ENCODE measurements around the gene EIF3J.

Gene EIF3J

DNA sequence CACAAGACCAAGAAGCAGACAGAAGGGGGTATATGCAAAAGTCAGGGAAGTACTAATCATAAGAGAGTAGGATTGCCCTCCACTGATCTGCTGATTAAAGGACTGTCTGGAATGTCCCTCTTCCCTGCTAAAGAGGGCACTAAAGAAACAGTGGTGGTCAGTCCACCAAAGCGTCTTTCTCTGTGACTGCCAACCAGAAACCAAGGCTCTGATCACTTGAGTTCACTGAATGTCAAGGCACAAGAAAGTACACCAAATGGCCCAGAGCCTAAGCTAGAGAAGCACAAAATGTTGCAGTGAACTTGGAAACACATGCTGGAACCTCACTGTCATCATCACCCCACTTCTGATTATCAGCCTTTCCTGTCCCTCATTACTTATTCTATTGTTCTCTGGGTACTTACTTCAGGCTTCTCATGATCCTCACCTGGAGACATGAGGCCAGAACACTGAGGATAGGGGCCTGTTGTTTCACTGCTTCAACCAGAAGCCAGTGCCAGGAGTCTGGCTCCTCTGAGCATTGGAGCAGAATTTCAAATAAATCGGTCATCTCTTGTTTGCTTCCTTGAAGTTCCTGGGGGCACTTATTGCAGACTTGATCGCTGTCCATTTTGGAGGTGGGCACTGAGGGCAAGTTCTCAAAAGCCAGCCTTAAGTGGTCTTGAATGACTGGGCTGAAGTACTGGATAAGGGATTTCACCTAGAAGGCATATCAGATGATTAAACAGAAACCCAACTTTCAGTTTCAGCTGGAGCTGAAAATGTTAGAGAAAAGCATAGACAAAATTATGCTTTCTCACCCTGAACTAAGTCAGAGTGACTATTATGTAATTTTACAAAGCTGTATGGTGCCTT, 58.9 kb downstream of the EIF3J start:
- peak; percentile 8 for DNase-seq

- DNase-seq = no peak
Observed at GRCh38 chr15:44596511-44597010, 59.6 kb downstream of the EIF3J start.

GRCh38 chr15:44598066-44598465, 61.1 kb downstream of the EIF3J start:
- no peak for DNase-seq

- DNase-seq = no peak
Observed at GRCh38 chr15:44598892-44599291, 61.9 kb downstream of the EIF3J start.

DNA sequence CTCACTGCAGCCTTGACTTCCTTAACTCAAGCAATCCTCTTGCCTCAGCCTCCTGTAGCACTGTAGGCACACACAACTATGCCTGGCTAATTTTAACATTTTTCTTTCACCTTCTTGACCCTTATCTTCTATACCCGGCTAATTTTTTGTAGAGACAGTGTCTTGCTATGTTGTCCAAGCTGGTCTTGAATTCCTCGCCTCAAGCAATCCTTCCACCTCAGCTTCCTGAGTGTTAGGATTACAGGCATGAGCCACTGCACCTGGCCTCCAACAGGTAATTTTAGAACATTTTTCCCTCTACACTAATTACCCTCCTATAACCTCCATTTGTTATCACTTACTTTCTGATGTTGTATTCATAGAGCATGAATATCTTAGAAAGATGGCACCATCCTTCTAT, 66.2 kb downstream of the EIF3J start:
- no peak for DNase-seq

- no peak for DNase-seq
Observed at GRCh38 chr15:44606740-44607139, 69.8 kb downstream of the EIF3J start.

All from inflammatory macrophage treated with lipopolysaccharide for 4 hours (primary cell).